K562 (cell line): ENCODE measurements around the gene CXCL1. TPM values are rescaled to one million over a fixed set of nuclear protein-coding genes. Genes with fewer than 3 reads are reported as not detected.

Experiments
- ASH1L ChIP-seq: fragments of 450-650 bp; IDR thresholded peaks from 2 replicates; pipeline ENCODE4 v1.6.1; 2018; ENCODE audit warnings: borderline replicate concordance, mild to moderate bottlenecking, low read depth; ENCODE audit not compliant: partially characterized antibody
- CAMTA2 ChIP-seq: fragments of 250-450 bp; sonication (Bioruptor Pico); conservative IDR thresholded peaks from 2 replicates; pipeline ENCODE4 v1.5.1; 2022
- CTBP1 ChIP-seq: fragments of 450-650 bp; IDR thresholded peaks from 2 replicates; pipeline ENCODE4 v1.6.1; 2016; ENCODE audit warnings: borderline replicate concordance
- GABPB2 ChIP-seq: fragments of 250-450 bp; sonication (Bioruptor Pico); conservative IDR thresholded peaks from 2 replicates; pipeline ENCODE4 v1.5.1; 2021; ENCODE audit warnings: mild to moderate bottlenecking
- GTF2A2 ChIP-seq: IDR thresholded peaks from 2 replicates; pipeline ENCODE4 v1.6.1; 2016; ENCODE audit warnings: mild to moderate bottlenecking, missing genetic modification characterization, missing compliant biosample characterization
- HCFC1 ChIP-seq: IDR thresholded peaks from 2 replicates; pipeline ENCODE4 v1.6.1; 2012; ENCODE audit warnings: low read depth, low read length, improper control_type of control experiment
- HLTF ChIP-seq: fragments of 450-650 bp; IDR thresholded peaks from 2 replicates; pipeline ENCODE4 v1.6.1; 2016
- LCOR ChIP-seq: sonication (generic); formaldehyde crosslinking; IDR thresholded peaks from 2 replicates; pipeline ENCODE4 v1.8.0; 2022; ENCODE audit warnings: mild to moderate bottlenecking, missing genetic modification reagents
- MAZ ChIP-seq, 2 experiments: fragments of 450-650 bp in 1 of 2; sonication (generic) in 1 of 2; formaldehyde crosslinking; IDR thresholded peaks in 1 of 2; conservative IDR thresholded peaks in 1 of 2; 2 replicates each; pipeline versions ENCODE4 v1.4.0 to v1.5.0; 2020; ENCODE audit warnings: mild to moderate bottlenecking in 1 of 2, missing genetic modification reagents in 1 of 2
- MLX ChIP-seq, 2 experiments: fragments of 450-650 bp in 1 of 2; sonication (generic) in 1 of 2; formaldehyde crosslinking; conservative IDR thresholded peaks; 2 replicates each; pipeline versions ENCODE4 v1.4.0 to v1.8.1; 2020 to 2022; ENCODE audit warnings: mild to moderate bottlenecking in 1 of 2, missing genetic modification reagents in 1 of 2
- NFE2 ChIP-seq: IDR thresholded peaks from 2 replicates; pipeline ENCODE4 v1.6.1; 2014; ENCODE audit warnings: antibody characterized with exemption, low read depth
- NFRKB ChIP-seq: fragments of 450-650 bp; IDR thresholded peaks from 2 replicates; pipeline ENCODE4 v1.6.1; 2016; ENCODE audit warnings: low read depth
- PHB ChIP-seq: fragments of 250-450 bp; sonication (Bioruptor Pico); IDR thresholded peaks from 2 replicates; pipeline ENCODE4 v1.5.0; 2021
- RBM22 ChIP-seq: fragments of 200-400 bp; formaldehyde crosslinking; IDR thresholded peaks from 2 replicates; pipeline ENCODE4 v1.6.1; 2018; ENCODE audit warnings: low read length, low read depth; ENCODE audit not compliant: poor library complexity, severe bottlenecking
- SAFB2 ChIP-seq: fragments of 200-400 bp; formaldehyde crosslinking; IDR thresholded peaks from 2 replicates; pipeline ENCODE4 v1.6.1; 2018; ENCODE audit warnings: borderline replicate concordance, low read length, low read depth, moderate library complexity; ENCODE audit not compliant: severe bottlenecking
- SPI1 ChIP-seq: IDR thresholded peaks from 2 replicates; pipeline ENCODE4 v1.6.1; 2011; ENCODE audit warnings: low read depth, low read length, control low read depth, borderline replicate concordance
- TRIM24 ChIP-seq, 2 experiments: fragments of 450-650 bp; IDR thresholded peaks; 2 replicates each; pipeline ENCODE4 v1.6.1; 2016
- ZBTB33 ChIP-seq: sonication (generic); formaldehyde crosslinking; IDR thresholded peaks from 2 replicates; pipeline ENCODE4 v1.8.1; 2023; ENCODE audit warnings: mild to moderate bottlenecking, missing genetic modification reagents
- ZNF407 ChIP-seq: fragments of 450-650 bp; IDR thresholded peaks from 2 replicates; pipeline ENCODE4 v1.6.1; 2016; ENCODE audit warnings: low read depth
- polyA plus RNA-seq, 8 experiments: library from polyadenylated mRNA; depleted of rRNA in 4 of 8; stranded (reverse) in 5 of 8; unstranded in 3 of 8; fragments of >200 nt; fragmentation: Nextera tagmentation in 2 of 8; fragmentation: Illumina TruSeq in 1 of 8; extraction: Ambion mirVana in 2 of 8; extraction: Trizol in 1 of 8; gene quantifications; 2 replicates each; pipeline versions ENCODE4 v1.2.1 to v1.2.3, GENCODE V29; 2011 to 2014; ENCODE audit warnings: inconsistent platforms in 1 of 8, missing spikeins in 1 of 8
- total RNA-seq, 7 experiments: library from RNA; depleted of rRNA in 6 of 7; stranded (reverse); fragments of >200 nt in 6 of 7; fragmentation: Illumina TruSeq in 2 of 7; extraction: Trizol in 2 of 7; gene quantifications; 2 replicates each; pipeline versions ENCODE4 v1.2.1 to v1.2.3, GENCODE V29; 2011 to 2021; ENCODE audit warnings: low replicate concordance in 1 of 7

Gene CXCL1
- total and polyA plus RNA-seq, 9 of the 15 experiments (the other 6 are each of a cell fraction or from before 2014, with no cell fraction given): 0.07 to 2.2 (median 0.32) TPM; not detected in 3

- TF ChIP-seq CAMTA2: no peak
- TF ChIP-seq GABPB2 (CRISPR knock-in tag): no peak
- TF ChIP-seq ZNF407: no peak
- no peak for TF ChIP-seq HCFC1
- peak; percentile 96 for TF ChIP-seq NFE2
- TF ChIP-seq LCOR: peak; percentile 99
- TF ChIP-seq SAFB2: no peak
- TF ChIP-seq ZBTB33 (CRISPR knock-in tag): no peak
- 0 out of 4 replicates have a peak, but pooled peaks of 1 of the 2 experiments have one; percentile 47 for TF ChIP-seq MAZ (CRISPR knock-in tag; conservative IDR thresholded peaks at IDR 0.05 in 1 of 2, IDR thresholded peaks at IDR 0.05 in 1 of 2)
- no peak for TF ChIP-seq GTF2A2 (tag)
- TF ChIP-seq HLTF: no peak
- TF ChIP-seq RBM22: no peak
- peak; percentile 58 for TF ChIP-seq NFRKB
- peak; percentile 90 to 92 for TF ChIP-seq TRIM24 (IDR thresholded peaks at IDR 0.05)
- TF ChIP-seq CTBP1: peak; percentile 87
- no peak for TF ChIP-seq ASH1L
- no peak for TF ChIP-seq PHB (CRISPR knock-in tag)
- no peak for TF ChIP-seq MLX (CRISPR knock-in tag; conservative IDR thresholded peaks at IDR 0.05)
- TF ChIP-seq SPI1: 0 out of 2 replicates have a peak, but pooled peaks have one; percentile 26
These were observed 36.4 kb upstream of the CXCL1 start (continued) for GRCh38 chr4:73832651-73833237.
